ENCODE results near the gene PRPF31.

The PRPF31 gene

GRCh38 chr19:54108496-54108895, 7.1 kb upstream of the PRPF31 start:
- no peak for DNase-seq

DNA sequence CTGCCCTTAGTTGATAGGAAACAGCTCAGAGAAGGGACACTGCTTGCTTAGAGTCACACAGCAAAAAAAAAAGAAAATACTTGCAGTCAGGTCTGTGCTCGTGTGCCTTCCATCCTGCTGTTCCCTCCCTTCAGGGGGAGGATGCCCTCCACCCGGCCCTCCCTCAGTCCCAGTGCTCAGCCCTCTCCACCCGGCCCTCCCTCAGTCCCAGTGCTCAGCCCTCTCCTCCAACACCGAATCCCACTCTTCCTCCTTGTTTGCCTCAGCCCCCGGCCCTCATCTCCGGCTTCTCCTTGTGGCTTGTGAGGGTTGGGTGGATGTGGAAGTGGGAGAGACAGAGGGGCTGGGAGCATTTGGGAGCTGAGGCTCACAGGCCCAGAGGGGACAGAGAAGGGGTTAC, 5.9 kb upstream of the PRPF31 start:
- DNase-seq, result no peak

DNA sequence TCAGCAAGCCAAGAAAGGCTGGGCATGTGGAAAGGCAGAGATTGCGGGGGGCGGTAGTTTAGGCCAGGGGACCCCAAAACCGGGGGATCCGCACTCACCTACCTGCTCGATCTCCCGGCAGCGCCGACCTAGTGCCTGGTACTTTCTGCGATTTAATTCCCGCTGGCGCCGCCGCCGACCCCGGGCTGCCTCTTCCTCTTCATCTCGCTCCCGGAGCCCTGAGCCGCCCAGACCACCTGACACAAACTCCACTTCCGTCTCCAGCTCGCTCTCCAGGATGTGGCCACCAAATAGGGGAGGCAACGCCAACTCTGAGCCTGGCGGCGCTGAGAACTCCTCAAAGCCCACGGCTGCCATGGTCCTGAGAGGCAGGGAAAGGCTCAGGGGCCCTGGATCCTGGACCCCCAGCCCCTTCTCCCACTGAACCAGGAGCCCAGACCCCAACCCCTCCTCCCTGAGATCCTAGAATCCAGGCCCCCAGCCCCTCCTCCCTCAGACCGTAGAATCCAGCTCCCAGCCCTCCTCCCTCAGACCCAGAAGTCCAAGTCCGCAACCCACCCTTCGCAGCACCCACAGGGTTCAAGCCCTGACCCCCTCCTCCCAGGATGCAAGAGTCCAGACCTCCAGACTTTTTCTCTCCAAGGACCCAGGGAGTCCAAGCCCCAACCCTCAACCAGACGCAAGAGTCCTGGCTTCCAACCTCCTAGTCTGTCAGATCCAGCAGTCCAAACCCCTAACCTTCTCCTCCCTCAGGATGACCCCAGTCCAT, 1.0 kb upstream of the PRPF31 start:
- DNase-seq, result peak; percentile 33

- no peak for DNase-seq
Observed at GRCh38 chr19:54121259-54121658, 5.7 kb downstream of the PRPF31 start.

- no peak for DNase-seq
Observed at GRCh38 chr19:54123682-54124081, 8.1 kb downstream of the PRPF31 start.

DNA sequence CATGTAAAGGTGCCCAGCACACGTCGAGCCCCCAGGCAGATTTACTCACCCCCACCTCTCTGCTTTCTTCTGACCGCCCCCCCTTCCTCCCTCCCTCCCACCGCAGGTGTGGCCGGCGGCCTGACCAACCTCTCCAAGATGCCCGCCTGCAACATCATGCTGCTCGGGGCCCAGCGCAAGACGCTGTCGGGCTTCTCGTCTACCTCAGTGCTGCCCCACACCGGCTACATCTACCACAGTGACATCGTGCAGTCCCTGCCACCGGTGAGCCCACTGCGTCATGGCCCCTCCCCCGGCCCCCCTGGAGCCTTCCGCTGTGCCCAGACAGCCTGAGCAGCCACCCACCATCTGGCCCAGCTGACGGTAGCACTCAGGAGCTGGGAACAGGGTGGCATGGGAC, 8.8 kb downstream of the PRPF31 start:
- DNase-seq, result no peak

DNA sequence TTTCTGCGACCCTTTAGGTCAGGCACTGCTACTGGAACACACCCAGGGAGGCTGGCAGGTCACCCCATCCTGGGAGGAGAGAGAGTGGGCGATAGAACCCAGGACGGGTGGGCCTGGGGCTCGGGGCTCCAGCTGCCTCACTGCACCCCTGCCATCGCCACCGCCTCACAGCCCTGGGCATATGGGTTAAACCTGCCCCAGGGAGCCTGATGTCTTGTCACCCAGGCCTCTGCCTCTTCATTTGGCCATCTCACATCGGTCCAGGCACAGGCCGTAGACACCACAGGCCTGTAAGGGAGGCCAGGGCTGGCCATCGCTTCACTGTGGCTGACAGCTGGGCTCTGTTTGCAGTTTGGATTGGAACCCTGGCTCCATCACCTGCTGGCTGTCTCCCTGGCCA, 10.2 kb downstream of the PRPF31 start:
- no peak for DNase-seq

DNA sequence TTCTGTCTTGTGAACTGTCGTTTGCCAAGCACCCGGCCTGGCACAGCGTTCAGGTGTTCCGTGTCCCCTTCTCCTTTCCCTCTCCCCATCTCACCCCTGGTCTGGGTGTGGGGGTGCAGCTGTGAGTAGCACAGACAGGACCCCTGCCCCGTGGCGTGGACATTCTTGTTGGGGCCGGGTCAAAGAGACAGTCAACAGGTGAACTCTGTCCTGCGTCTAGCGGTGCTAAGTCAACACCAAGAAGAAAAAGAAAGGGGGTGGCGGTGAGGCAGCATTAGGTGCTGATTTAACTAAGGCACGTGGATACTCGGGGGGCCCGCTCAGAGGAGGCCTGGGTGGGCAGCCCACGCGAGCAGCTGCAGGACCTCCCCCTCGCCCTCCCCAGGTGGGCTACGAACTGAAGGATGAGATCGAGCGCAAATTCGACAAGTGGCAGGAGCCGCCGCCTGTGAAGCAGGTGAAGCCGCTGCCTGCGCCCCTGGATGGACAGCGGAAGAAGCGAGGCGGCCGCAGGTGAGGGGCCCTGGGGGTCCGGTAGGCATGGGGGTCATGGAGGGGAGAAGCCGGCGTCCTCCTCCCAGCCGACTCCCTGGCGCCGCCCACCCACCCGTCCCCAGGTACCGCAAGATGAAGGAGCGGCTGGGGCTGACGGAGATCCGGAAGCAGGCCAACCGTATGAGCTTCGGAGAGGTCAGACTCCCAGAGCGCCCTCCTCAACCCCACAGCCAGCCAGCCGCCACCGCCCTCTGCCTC, 12.3 kb downstream of the PRPF31 start:
- DNase-seq, result no peak

GRCh38 chr19:54128441-54128725, 12.8 kb downstream of the PRPF31 start:
- no peak for DNase-seq

DNA sequence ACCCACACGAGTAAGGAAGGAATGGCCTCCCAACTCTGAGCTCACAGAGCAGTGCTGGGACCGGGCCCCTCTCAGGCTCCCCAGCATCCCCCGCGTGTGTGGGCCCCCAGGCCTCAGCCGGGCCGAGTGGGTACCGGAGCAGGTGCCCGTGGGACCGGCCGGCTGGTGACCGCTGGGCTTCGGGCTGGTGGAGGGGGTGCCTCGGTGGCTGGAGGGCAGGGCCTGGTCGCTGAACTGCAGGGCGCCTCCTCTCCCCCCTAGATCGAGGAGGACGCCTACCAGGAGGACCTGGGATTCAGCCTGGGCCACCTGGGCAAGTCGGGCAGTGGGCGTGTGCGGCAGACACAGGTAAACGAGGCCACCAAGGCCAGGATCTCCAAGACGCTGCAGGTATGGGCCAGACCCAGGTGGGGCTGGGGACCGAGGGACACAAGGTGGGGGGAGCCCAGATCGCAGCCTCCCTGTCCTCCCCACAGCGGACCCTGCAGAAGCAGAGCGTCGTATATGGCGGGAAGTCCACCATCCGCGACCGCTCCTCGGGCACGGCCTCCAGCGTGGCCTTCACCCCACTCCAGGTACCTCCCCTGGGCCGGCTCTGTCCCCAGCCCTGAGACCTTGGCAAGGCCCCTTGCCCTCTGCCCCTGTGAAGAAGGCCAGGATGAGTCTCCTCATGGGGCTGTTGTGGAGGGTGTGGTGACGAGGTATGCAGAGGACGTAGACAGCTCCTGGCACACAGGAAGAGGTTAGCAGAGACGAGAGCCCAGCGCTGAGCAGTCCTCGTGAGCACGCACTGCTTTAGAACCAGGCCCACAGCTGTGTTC, 13.5 kb downstream of the PRPF31 start:
- DNase-seq, result no peak

DNA sequence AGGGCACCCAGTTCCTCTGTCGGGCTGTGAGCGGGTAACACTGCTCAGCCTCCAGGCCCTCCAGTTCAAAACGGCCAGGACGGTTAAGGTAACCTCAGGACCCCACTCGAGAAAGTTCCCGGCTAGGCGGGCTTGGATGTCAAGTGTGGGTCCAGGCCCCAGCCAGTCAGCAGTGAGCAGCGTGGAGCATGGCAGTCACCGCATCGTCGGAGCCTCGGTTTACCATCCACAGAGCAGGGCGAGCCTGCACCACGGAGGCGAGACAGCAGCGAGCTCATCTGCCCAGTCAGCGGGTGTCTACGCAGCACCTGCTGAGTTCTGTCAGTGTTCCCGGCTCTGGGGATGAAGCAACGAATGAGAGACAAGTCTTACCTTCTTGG, 14.1 kb downstream of the PRPF31 start:
- no peak for DNase-seq

DNA sequence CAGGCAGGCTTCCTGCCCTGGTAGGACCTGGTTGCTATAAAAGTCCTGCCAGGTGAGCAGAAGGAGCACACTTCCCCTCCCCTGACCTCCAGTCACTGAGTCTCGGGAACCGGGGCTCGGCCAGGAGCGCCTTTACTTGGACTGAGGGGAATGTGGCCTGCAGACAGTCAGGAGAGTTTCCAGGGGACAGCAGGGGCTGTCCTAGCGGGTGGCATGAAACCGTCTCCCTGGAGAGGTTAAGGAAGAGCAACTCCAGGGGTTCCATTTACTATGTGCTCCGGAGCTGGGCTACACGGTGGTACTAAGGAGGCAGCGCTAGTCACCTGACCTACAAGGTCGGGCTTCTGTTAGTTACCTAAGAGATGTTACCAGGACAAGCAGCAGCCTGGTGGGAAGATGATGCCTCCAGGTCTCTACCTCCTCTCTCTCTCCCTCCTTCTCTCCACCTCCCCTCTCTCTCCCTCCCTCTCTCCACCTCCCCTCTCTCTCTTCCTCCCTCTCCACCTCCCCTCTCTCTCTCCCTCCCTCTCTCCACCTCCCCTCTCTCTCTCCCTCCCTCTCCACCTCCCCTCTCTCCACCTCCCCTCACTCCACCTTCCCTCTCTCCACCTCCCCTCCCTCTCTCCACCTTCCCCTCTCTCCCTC, 17.9 kb downstream of the PRPF31 start:
- DNase-seq, result no peak

GRCh38 chr19:54133957-54134590, 18.5 kb downstream of the PRPF31 start:
- DNase-seq, result no peak

GRCh38 chr19:54136086-54136863, 20.7 kb downstream of the PRPF31 start:
- DNase-seq, result no peak

GRCh38 chr19:54136864-54137698, 21.5 kb downstream of the PRPF31 start:
- DNase-seq, result peak; percentile 99

- peak; percentile 42 for DNase-seq
Observed at GRCh38 chr19:54137699-54138488, 22.3 kb downstream of the PRPF31 start, which contains the start of gene CNOT3. TSS of gene CNOT3 (plus strand) at chr19:54137762. CDS start at chr19:54142979, 5,217 bp downstream.

DNA sequence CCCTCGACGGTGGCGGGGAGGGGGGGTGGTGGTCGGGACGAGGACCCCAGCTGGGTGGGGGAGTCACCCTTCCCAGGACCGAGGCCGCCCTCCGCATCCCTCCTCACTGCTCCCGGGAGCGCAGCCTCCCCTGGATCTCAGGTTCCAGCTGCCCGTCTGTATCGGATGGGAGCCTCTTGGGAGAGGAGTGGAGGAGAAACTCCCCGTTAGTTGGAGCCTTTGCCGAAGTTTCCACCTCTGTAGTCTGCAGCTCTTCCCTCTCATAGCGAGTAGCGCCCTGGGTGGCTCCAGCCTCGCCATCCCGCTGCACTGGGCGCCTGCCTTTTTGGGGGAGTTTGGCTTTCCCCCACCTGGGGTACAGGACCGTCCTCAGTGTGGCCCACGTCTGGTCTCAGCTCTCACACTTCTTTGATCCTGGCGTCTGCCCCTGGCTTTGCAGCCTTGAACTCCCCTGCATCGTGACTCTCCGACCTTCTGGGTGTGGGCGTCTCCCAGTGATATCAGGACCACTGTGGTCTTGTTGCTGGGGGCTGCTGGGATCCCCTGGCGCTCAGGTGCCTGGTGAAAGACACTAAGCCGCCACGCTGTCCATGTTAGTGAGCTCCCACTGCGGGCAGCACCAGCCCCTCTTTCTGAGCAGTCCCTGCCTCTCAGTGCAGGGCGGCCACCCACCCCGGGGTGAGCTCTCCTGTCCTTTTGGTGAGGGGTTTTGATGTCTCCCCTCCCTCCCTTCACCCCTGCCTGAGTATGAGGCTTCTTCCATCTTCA, 23.1 kb downstream of the PRPF31 start:
- DNase-seq, result peak; percentile 29

DNA sequence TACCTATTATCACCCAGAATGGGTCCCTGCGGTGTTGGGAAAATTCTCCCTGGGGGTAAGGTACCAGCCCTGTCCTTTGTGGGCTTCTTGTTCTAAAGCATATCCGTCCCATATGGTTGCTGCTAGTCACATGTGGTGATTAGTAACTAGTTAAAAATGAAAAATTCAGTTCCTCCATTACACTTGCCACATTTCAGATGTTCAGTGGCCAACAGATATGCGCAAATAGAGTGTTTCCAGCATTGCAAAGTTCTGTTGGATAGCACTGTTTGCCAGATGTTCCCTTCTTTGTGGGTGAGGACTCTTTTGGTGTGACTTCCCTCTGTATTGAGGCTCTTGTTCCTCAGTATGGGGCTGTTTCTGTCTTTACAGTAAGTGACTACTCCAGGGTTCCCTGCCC, 25.8 kb downstream of the PRPF31 start:
- DNase-seq, result no peak

GRCh38 chr19:54142166-54142780, 26.7 kb downstream of the PRPF31 start:
- DNase-seq, result no peak
